ENCODE results near the gene MKX.

The MKX gene, protein sequence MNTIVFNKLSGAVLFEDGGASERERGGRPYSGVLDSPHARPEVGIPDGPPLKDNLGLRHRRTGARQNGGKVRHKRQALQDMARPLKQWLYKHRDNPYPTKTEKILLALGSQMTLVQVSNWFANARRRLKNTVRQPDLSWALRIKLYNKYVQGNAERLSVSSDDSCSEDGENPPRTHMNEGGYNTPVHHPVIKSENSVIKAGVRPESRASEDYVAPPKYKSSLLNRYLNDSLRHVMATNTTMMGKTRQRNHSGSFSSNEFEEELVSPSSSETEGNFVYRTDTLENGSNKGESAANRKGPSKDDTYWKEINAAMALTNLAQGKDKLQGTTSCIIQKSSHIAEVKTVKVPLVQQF

DNA sequence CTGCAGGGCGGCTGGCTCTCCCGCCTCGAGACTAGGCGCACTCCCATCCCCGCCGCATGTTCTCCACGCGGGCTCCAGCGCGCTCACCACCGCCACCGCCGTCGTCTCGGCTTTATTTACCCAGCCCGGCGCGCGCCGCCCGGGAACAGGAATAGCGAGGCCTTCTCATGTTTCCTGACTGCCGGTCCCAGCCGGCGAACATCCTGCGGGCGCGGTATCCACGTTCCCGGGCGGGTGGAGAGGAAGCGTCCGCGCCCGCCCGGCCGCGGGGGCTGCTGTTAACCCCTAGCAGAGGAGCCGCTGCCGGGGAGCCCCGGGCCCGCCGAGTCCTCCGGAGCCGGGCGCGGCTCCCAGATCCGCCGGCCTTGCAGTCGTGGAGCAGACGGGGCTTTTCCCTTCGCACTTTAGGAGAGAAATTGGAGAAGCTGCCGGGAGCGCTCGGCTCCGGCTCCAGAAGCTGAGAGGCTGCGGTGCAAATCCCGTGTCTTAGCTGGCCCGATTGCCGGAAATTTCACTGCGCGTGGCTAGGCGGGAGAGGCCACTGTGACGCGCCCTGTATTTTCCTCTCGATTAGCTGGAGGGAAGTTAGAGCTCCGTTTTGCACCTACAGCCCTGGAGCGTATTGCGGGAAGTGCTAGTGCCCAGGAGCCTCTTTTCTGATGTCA is at the start of gene MKX:
Gene MKX, minus strand, starts transcription at position 88 of the 665 bp plus-strand sequence. CDS start 2,404 bp downstream, outside the sequence.
- DNase-seq (ENCODE audit: low spot score) = no peak

DNA sequence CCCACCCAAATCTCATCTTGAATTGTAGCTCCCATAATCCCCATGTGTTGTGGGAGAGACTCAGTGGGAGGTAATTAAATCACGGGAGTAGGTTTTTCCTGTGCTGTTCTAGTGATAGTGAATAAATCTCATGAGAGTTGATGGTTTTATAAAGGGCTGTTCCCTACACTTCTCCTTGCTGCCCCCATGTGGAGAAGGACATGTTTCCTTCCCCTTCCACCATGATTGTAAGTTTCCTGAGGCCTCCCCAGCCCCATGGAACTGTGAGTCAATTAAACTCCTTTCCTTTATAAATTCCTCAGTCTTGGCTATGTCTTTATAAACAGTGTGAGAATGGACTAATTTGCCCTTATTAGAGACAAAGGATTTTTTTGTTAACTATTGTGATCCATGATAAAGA is 48.5 kb upstream of the MKX start:
- no peak for DNase-seq (ENCODE audit: low spot score)

DNA sequence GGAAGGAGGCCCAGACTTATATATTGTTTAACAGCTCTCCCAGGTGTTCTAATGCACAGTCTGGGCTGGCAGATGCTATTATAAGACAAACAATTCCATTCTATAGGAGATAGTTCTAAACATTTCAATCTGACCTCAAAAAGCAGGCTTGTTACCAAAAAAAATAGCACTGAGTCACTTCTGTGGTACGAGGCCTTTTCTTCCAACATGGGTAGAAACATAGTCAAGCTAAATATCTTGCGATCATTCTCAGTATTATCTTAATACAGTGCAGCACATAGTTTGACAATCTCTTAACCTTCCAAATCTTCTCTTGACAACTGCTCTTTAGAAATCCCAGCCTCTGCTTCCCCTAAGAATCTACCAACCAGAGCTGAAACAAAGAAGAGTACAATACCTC is 46.6 kb upstream of the MKX start:
- no peak for DNase-seq (ENCODE audit: low spot score)

DNA sequence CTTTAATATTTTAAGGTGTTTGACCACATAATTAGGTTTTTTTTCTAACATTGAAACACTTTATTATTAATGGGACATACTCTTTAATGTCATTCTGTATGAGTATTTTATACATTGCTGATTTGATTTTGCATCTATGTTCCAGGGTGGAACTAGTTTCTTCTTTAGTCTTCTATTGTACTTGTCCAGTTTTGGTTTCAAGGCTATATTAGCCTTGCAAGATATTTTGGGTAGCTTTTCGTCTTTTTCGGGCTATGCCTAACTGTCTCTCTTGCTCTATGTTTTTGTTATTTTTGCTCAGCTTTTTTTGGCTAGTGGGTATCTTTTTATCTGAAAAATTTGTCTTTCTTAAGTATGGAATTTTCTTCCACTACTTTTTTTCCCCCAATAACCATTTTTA is 38.7 kb upstream of the MKX start:
- no peak for DNase-seq (ENCODE audit: low spot score)

DNA sequence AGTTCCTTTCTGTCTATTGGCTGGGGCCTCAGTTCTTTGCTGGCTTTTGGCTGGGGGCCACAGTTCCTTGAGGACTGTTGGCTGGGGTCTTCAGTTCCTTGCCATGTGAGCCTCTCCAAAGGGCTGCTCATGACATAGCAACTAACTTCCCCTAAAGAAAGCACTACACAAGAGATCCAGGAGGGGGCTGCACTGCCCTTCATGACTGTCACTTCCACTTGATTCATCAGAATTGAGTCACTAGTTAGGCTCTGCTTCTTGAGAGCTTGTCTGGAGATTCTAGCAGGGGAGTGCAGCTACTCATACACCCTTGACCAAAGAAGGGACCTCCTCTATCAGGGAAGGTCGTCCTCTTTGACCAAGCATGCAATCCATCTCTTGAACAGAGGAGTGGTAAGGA is 38.0 kb upstream of the MKX start:
- DNase-seq (ENCODE audit: low spot score) = no peak

DNA sequence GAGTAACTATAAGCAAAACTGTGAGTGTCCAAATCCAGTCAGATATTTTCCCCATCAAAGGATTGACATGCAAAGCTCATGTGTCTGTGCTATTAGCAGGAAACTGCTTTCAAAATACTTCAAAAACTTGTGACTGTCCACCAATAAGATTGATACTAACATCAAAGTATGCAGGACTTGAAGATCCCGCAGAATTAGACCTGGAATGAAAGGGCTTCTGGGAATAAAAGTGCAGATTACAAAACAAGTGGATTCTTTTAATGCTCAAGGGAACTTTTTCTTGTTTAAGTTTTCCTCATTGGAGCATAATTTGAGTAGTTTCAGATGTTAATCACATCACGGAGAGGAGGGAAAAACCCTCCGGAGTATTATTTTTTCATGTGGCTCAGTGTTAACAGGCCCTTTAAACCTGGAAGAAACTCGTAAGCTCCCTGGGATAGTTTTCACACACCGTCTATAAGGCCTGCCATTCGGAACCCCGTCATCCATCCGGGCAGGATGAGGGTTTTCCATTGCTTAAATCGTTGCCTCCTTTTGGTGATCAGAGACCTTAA is 33.9 kb upstream of the MKX start:
- DNase-seq (ENCODE audit: low spot score) = no peak

DNA sequence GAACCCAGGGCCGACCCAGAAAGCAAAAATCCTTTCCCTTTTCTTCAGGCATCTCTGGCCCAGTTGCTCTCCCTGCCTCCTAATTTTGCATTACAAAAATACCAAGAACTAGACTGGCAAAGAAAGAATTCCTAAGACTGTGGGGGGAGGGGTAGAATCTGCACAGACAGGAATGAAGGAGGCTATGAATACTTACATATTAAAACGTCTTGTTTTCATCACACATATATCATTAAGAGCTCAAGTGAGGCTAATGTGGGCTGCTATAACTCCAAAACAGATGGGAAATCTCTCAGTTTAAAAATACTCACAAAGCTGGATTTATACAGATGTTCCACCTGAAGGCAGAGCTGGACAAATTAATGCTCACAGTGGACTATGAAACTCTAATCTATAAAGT is 29.2 kb upstream of the MKX start:
- DNase-seq (ENCODE audit: low spot score) = no peak

DNA sequence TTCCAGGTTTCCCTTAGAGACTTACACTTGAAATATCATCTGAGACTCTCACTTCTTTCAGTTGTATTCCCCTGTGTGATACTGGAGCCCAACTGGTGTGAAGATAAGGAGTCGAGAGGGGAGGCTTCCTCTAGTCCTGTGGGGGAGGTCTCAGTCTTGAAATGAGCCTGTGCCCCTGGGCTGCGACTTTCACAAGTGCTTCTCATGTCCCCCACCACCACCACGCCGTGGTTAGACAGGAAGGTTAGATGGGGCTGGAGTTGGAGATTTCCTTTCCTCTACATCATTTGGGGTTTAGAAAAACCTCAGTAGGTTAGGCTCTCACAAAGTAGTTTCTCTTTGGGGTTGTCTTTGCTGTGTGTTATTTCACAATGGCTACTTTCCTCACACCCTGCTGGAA is 25.6 kb upstream of the MKX start:
- DNase-seq (ENCODE audit: low spot score) = no peak

DNA sequence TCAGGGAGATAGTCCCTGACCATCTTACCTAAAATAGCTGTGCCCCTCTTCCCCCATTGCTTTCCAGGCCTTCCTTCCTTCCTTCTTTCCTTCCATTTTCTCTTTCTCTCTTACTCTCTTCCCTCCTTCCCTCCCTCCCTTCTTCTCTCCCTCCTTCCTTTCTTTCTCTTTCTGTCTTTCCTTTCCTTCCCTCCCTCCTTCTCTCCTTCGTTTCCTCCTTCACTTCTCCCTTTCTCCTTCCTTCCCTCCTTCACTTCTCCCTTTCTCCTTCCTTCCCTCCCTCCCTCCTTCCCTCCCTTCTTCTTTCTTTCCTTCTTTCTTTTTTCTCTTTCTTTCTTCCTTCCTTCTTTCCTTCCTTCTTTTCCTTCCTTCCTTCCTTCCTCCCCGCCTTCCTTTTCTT is 24.6 kb upstream of the MKX start:
- DNase-seq (ENCODE audit: low spot score) = no peak

DNA sequence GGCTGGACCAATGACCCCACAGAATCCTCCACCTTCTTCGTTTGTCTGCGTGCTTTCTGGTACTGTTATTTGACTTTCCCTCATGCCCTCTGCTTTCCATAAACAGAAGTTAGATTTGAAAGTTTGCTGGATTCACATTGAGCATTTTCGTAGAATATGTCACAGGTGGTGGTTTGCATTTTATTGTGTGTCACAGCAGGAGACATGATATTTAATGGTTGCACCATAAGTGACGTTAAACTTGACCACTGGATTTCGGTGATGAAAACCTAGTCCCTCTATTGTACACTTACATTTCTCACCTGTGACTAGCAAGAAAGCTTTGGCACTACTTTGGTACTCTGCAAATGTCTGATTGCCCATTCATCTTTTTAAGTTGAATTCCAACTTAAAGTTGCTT is 15.2 kb upstream of the MKX start:
- no peak for DNase-seq (ENCODE audit: low spot score)

DNA sequence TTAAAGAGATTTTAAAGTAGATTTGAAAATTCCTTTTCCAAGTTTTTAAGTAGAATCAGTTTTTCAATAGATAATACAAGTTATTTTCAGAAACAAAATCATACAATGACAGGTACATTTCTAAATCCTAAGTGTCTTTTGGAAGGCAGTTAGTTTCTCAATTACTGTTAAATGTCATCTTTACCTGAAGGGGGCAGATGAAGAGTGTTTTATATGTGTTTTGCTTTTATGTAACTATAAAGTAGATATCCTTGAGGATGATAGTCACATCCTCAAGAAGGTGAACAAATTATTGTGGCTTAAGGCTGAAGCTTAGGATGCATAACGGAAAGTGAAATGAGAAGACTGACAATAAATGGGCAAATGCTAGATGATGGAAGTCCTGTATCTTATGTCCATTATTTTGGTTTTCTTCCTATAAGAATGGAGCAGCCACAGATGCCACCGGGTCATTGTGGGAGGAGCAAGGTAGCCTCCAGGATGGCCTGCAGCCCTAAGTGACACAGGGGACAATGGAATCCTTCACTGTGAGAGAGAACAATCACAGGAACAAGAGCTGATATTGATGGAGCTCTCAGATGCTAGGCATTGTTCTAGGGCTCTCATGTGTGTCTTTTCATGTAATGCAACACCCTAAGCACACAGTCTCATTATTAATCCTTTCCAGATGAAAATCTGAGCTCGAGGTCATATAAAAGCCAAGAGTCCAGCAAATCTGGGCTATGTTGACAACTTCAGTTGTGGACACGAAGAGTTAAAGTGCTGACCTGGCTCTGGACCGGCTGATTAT is 14.1 kb upstream of the MKX start:
- DNase-seq (ENCODE audit: low spot score) = no peak

DNA sequence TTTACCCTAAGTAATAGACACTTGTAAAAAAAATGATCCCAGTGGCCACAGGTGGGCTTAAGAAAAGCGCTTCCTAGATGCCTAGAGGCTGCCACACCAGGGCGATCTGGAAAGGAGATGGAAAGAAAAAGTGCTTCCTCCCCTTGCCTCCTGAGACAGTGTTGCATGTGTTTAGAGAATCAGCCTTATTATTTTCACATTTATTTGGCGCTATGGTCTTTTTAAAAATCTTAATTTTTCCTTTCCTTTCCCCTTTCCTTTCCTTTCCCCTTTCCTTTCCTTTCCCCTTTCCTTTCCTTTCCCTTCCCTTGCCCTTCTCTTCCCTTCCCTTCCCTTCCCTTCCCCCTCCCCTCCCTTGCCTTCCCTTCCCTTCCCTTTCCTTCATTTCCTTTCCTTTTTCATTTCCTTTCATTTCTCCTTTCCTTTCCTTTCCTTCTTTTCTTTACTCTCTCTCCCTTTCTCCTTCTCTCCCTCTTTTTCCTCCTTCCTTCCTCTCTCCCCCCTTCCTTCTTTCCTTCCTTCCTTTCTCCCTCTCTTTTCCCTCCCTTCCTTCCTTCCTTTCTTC is 7.1 kb upstream of the MKX start:
- DNase-seq (ENCODE audit: low spot score) = no peak

DNA sequence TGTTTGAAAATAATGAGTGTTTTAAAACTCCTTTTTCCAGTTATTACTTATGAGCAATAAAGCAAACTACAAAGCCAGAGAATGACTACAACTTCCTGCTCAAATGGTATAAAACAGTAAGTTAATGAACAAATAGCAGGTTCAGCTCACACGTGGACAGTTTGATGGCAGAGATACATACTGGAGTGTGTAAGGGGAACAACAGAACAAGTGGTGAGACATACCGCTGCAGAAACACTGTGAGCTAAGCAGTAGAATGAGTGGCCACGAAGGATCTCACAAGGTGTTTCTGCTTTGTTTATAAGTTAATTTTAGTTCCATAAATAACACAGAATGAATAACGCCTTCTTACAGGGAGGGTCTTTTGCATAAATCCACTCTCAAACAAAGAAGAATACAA is 3.0 kb upstream of the MKX start:
- DNase-seq (ENCODE audit: low spot score) = no peak

DNA sequence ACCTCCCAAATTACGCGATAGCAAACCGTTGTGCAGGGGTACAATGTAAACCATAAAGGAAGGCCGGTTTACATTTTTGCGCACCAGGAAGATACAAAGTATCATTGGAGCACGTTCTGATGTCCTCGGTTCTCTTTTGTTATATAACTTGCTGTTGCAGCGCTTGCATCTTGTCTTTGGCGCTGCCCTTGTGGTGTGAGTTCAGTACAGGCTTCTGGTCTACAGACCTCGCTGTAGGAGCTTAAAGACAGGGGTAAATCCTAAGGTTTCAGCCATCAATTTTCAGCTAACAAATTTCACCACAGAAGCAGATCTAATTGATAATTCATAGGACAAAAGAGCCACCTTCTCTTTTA is 1.5 kb upstream of the MKX start:
- DNase-seq (ENCODE audit: low spot score) = no peak

DNA sequence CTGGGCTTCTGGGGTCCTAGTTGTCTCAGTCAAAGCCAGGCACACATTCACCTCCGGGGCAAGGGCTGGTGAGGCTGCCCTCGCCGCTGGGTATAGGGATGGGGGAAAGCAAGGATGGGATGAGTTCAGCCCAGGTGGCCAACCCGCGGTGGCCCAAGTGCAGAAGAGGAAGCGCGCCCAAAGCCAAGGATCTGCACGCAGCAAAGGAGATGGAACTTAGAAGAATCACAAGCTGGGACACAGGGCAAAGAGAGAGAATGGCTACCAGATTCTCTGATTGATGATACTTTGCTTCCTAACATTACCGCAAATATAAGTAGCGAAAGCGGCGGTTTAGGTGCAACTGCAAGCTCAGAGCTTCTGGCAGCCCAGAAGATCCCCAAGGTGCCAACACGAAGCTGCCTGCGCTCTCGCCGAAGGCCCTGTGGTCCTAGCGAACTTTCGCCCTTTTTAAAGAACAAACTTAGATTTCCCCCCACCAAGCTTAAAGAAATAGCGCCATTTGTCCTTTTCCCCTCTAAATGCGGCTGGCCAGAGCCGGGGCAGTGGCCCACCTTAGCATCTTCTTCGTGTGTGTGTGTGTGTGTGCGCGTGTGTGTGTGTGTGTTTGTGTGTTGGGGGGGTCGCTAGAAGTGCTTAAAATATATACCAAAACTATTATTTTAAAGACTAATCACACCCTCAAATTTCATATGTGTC is 927 bp upstream of the MKX start:
- no peak for DNase-seq (ENCODE audit: low spot score)

DNA sequence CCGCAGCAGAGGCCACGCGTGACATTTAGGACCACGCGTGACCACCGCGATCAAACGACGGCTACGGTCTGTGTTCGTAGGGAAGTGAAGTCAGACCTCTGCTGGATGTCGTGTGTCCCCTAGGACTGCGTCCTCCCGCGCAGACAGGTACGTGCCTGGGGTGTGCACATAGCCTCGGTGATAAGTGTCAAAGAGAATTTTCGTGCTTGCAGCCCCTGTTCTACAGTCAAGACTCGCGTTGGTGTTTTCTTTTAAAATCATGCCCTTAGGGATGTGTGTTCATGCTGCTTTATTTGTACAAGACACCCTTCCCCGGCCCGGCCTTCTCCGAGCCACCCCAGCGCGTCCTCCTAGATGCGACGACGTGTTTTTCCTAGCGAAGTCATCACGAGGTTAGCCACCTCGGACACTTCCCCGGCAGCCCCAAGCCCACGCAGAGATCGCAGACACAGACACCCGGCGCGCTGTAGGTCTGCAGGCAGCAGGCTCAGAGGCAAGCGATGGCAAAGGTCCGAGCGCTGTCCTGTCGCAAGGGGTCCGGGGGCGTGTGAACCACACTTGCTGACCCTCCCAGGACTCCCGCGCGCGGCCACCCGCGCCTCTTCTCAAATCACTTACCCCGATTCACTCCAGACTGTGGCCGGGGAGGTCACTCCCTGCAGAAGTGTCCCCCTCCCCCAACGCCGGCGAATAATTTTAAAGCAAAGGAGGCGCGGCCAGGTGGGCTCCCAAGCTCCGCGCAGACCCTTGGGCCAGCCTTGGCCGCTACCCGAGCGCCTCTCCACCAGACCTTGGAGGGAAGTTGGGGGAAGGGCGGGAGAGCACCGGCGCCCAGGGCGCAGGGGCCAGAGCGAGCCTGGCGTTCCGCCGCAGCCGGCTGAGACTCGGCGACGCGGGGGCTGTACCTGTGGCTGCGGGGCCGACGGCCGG is 552 bp downstream of the MKX start:
- DNase-seq (ENCODE audit: low spot score) = no peak

DNA sequence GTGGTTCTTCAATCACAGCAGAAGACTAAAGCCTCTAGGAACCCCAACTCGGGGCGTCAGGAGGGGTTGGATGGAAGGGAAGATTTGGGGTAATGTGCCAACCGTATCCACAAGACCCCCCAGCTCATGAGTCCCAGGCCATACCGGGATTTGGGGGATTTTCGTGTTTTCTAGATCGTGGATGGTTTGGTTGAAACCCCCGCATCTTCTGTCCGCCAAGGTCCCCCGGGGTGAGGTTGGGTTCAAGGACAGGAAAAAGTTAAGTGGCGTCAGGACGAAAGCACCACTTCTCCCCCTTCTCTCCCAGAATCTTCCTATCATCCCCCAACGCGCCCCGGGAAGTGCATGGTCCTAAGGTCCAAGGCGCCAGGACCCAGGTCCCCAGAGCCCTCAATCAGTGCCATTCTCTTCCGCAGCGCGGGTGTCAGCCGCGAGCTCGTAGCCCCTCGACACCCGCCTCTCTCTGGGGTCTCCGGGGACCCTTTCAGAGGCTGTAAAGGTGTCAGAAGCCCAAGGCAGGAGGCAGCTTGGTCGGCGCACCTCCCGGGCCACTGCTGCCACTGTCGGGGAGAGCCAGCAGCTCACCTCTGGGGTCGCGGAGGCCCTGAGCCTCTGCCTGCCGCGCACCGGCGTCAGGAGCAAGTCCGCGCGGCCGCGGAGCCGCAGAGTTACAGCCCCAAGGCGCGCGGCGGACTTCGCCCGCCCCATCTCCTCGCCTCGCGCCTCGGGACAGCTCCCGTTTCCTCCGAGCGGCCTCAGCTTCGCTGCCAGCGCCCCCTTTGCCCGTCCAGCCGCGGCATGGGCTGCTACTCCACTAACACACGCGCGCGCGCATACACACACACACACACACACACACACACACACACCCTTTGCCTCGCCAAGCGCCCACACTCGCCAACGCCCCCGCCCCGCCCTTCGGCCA is 1.5 kb downstream of the MKX start:
- no peak for DNase-seq (ENCODE audit: low spot score)

DNA sequence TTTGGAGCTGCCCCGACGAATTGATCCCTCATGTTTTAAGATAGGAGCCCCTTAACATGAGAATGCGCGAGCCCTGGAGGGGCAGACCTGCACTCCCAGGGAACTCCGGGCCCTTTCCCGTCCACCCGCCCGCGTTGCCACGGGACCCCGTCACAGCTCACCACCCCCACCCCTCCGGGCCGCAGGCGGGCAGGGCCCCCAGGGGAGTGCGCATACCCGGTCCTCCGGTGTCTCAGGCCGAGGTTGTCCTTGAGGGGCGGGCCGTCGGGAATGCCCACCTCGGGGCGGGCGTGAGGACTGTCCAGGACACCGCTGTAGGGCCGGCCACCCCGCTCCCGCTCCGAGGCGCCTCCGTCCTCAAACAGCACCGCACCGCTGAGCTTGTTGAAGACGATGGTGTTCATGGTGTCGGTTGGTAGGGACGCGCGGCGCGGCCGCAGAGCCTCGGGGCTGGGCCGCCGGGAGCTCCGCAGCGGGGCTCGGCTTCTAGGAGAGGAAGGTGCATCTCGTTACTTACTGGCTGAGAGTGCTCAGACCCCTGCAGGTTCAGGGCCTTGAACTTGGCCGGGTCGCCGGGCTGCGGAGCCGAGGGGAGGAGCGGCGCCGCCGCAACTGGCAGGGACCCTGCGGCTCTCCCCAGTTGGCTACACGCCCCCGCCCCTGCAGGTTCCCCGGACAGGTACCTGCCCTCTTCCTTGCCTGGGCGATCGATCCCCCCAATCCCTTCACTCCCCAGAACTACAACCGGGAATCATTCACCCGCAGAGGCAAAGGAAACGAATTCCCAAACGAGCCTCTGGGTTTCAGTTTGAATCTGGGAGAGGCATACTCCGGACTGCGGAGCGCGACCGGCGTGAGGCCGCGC is 2.4 kb downstream of the MKX start:
- DNase-seq (ENCODE audit: low spot score) = no peak

All from Ammon's horn (tissue), 1 donor.